NB4 (cell line): ENCODE results near the gene CEMIP2.

ENCODE experiments used
- DNase-seq: peaks from one replicate; pipeline ENCODE4 v3.0.0; 2010; ENCODE audit warnings: low read depth
- H3K4me3 ChIP-seq: one replicate; pipeline ENCODE4 v1.5.1; 2011; ENCODE audit warnings: mild to moderate bottlenecking, low read depth, low read length, moderate library complexity
- MYC ChIP-seq: IDR thresholded peaks from 2 replicates; pipeline ENCODE4 v1.6.1; 2011; ENCODE audit warnings: low read depth, low read length
- POLR2A ChIP-seq: IDR thresholded peaks from 2 replicates; pipeline ENCODE4 v1.6.1; 2011; ENCODE audit warnings: mild to moderate bottlenecking; ENCODE audit not compliant: insufficient read length; ENCODE audit errors: extremely low read depth
- TF ChIP-seq, protein P1 (sequence below): IDR thresholded peaks from one replicate; pipeline ENCODE4 v1.5.1; 2012; ENCODE audit warnings: low read depth, low read length
- TF ChIP-seq, protein P2 (sequence below): IDR thresholded peaks from 2 replicates; pipeline ENCODE4 v1.6.1; 2011; ENCODE audit warnings: low read depth, low read length

The CEMIP2 gene

DNA sequence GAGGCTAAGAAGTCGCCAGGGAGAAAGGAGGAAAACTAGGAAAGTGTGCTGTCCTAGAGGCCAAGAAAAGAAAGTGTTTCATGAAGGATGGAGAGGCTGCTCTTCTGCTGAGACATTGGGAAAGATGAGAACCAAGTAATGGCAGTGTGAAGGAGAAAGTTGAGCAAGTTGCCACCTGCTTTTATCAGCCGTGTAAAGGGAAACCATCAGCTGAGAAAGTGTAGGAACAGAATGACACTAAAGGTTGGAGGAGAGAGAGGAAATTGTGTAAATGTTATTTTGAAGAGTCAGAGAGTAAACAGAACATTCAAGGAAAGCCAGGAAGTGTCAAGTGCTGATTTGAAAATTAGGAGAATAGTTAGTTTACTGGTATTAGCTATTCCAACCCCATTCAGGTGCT is 125.0 kb downstream of the CEMIP2 start:
- TF ChIP-seq, protein P1, sequence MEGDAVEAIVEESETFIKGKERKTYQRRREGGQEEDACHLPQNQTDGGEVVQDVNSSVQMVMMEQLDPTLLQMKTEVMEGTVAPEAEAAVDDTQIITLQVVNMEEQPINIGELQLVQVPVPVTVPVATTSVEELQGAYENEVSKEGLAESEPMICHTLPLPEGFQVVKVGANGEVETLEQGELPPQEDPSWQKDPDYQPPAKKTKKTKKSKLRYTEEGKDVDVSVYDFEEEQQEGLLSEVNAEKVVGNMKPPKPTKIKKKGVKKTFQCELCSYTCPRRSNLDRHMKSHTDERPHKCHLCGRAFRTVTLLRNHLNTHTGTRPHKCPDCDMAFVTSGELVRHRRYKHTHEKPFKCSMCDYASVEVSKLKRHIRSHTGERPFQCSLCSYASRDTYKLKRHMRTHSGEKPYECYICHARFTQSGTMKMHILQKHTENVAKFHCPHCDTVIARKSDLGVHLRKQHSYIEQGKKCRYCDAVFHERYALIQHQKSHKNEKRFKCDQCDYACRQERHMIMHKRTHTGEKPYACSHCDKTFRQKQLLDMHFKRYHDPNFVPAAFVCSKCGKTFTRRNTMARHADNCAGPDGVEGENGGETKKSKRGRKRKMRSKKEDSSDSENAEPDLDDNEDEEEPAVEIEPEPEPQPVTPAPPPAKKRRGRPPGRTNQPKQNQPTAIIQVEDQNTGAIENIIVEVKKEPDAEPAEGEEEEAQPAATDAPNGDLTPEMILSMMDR: no peak
- DNase-seq: no peak
- H3K4me3 ChIP-seq: no peak overlapping the region

DNA sequence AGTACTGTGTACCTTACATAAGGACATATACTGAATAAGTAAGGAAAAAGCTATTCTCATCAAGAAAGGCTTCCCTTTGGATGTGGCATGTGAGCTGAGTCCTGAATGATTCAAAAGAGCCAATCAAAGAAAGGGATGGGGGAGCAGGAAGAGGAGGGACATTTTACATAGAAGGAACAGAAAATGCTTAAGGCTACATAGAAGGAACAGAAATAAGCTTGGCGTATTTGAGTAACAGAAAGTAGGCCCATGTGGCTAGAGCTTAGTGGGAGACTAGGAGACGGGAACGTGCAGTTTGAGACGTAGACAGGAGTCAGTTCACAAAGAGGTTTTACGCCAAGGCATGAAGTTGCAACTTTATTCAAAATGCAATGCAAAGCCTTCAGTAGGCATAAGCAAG is 126.3 kb downstream of the CEMIP2 start:
- no peak overlapping the region for H3K4me3 ChIP-seq
- no peak for DNase-seq
- TF ChIP-seq MYC: no peak
- TF ChIP-seq, protein P1: no peak
- no peak for TF ChIP-seq POLR2A
- TF ChIP-seq, protein P2, sequence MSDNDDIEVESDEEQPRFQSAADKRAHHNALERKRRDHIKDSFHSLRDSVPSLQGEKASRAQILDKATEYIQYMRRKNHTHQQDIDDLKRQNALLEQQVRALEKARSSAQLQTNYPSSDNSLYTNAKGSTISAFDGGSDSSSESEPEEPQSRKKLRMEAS: no peak

DNA sequence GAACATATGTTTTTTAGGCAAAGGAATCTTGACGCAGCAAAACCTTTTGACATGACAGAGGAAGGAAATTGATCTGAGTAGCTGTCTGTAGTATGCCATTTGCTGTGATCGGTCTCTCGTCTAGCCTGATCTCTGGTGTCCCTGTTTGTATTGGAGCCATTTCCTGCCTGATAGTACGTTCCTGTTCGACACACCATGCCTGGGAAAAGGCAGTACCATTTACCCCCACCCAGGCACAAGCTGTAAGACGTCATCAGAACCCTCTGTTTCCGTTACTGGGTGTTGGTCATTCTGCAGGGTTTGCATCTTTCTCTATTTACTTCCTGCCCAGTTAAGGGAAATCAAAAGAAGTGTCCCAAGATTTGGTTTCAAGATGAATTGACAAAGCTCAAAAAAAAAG is 129.7 kb downstream of the CEMIP2 start:
- no peak overlapping the region for H3K4me3 ChIP-seq
- no peak for DNase-seq
- TF ChIP-seq, protein P1: no peak

DNA sequence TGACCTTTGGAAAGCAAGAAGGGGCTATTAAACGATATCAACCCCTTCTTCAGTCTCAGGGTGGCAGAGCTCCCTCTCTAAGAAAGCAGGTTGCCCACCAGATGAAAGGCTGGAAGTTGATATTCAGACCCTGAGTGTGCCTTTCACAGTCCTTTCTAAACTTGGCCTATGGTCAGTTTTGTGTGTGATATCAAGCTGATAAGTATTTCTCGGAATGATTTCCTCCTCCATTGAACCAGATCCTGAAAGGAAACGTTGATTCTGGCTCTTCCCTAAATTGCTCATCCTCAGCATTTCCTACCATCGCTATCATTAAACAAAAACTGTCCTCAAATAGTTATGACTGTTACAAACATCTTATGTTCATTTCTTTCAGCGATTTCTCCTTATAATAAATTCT is 130.4 kb downstream of the CEMIP2 start:
- DNase-seq: no peak
- no peak overlapping the region for H3K4me3 ChIP-seq
- TF ChIP-seq MYC (no peak), POLR2A (no peak)
- TF ChIP-seq, protein P2: no peak
- TF ChIP-seq, protein P1: no peak

DNA sequence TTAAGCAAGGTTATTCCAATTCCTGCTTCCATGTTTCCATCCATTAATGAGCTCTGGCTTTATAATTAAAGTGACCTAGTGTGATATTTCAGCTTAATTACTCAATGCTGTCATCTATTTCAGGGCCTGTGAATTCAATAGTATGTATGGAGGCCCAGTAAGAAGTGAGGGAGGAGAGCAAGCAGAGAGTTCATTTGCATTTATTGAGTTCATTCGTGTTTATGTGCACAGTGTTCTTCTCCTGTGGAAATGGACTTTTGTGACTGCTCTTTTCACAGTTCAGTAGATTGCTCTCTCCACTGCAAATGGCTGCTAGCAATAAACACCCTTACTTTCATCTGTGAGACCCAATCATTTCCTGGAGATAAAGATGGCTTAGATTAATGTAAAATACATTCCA is 130.9 kb downstream of the CEMIP2 start:
- H3K4me3 ChIP-seq: no peak overlapping the region
- TF ChIP-seq, protein P2: no peak
- no peak for TF ChIP-seq POLR2A
- TF ChIP-seq, protein P1: no peak
- TF ChIP-seq MYC: no peak
- DNase-seq: no peak

DNA sequence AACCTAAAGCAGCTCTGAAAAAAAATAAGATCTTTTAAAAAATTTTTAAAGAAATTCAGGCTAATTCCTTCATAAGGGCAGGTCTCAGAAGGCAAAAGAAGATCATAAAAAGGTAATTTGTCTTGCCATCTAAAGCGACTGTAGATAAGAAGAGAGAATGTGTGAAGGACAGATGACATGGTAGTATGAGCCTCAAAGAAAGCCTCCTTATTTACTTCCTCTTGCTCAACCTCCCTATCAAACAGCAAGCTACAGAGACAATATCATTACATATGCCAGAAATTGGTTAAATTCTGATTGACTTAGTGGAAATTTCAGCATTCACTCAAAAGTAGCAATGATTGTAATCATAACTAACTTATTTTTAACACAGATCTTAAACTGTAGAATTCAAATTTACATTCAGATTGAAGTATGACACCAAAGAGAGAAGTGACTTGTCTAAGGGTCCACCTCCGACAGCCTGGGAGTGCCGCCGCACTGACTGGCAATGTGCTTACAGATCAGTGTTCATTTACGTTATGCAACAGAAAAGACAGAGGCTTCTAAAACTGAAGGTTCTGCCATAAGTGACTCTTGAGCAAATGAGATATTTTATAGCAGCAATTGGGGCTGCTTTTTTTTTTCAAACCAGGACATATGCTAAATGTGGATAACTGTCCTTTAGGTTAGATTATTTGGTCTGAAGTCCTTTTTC is 132.0 kb downstream of the CEMIP2 start:
- TF ChIP-seq MYC (no peak), POLR2A (no peak)
- TF ChIP-seq, protein P1: no peak
- TF ChIP-seq, protein P2: no peak
- DNase-seq: no peak
- no peak overlapping the region for H3K4me3 ChIP-seq
